ENCODE measurements around the gene PPIB. TPM values are rescaled to one million over a fixed set of nuclear protein-coding genes. Genes with fewer than 3 reads are reported as not detected.

The PPIB gene
- total RNA-seq, result 380 TPM

- peak; percentile 98 for DNase-seq (ENCODE audit: low spot score)
These were observed at the start of gene PPIB for GRCh38 chr15:64162869-64163658. Gene PPIB, minus strand, starts transcription at chr15:64163022. Its CDS starts 36 bp downstream, at chr15:64162986.

DNA sequence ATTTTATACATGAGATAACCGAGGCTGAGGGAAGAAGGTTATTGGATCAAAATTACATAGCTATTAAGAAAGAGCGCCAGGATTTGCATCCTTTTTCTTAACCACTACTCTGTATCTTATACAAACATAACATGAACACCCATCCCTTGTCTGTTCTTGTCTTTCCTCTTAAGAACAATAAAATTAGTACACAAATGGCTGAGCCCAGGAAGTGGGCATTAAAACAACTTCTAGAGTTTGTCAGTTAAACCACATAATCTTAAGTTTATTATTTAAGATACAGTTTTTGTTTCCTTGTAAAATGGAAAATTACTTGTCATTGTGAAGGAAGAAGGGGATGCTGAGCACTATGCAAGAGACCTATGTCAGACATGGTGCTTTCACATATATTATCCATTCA lies 48.9 kb upstream of the PPIB start:
- no peak for DNase-seq (ENCODE audit: low spot score)

DNA sequence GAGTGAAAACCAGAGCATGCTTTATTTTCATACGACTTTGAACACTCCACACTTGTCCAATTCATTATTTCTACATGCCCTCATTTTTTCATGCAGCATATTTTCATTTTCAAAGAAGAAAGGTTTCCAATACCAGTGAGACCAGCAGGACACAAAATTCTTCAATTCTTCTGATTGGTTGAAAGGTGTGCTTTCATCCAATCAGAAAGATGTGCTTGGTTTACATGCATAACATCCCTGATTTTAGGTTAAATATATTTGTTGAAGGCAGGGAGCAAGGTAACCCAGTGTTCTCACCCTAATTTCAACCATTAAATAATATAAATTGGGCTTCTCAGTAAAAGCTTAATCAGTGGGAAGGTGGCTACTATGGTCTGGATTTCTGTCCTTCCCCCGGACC lies 47.5 kb upstream of the PPIB start:
- no peak for DNase-seq (ENCODE audit: low spot score)

GRCh38 chr15:64209680-64210334 lies 47.0 kb upstream of the PPIB start:
- no peak for DNase-seq (ENCODE audit: low spot score)

DNA sequence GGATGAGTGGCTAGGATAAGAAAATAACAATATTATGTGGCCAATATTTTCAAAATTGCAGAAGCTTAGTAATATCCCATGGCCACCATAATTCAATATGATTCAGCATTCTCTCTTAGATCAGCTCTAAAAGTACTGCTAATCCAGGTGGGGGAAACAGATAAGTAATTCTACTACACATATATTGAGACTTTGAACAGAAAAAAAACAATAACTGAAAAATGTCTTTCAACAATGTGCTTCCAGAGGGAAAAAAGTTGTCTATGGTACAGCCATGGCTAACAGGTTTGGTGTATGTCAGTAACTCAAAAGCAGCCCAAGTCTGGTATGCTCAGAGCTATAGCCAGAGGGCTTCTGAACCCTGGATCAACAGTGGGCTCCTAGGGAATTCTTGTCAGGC lies 42.4 kb upstream of the PPIB start:
- no peak for DNase-seq (ENCODE audit: low spot score)

DNA sequence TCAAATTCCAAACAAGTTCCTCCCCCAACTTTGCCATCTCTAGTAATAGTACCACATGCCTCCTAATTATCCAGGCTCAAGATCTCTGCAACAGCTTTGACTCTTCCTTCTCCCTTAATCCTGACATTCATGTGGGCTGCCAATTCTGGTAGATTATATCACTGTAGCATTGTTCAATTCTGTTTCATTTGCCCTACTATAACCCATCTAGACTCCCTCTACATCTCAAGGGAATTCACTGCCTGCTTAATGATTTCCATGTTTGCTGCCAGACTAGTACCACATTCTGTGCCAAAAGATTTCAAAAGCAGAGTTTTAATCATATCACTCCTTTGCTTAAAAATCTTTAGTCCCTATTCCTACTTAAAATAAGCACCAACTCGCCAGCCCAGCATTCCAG lies 34.6 kb upstream of the PPIB start:
- DNase-seq (ENCODE audit: low spot score), result no peak

DNA sequence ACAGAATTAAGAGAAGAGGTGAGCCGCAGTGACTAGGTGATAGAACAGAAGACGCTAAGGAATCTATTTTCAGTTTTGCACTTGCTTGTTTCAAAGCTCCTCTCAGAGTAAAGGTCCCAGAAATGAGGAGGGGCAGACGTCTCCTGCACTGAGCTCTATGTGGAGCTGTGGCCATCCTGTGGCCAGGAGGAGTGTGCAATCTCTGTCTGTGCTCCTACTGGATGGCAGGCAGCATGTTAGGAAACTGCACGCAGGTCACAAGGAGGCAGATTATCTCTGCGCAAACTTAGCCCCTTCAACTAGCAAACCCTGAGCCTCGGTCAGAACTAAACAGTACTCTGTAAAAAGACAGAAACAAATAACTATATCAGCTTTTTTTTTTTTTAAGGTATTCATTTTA lies 31.1 kb upstream of the PPIB start:
- no peak for DNase-seq (ENCODE audit: low spot score)

DNA sequence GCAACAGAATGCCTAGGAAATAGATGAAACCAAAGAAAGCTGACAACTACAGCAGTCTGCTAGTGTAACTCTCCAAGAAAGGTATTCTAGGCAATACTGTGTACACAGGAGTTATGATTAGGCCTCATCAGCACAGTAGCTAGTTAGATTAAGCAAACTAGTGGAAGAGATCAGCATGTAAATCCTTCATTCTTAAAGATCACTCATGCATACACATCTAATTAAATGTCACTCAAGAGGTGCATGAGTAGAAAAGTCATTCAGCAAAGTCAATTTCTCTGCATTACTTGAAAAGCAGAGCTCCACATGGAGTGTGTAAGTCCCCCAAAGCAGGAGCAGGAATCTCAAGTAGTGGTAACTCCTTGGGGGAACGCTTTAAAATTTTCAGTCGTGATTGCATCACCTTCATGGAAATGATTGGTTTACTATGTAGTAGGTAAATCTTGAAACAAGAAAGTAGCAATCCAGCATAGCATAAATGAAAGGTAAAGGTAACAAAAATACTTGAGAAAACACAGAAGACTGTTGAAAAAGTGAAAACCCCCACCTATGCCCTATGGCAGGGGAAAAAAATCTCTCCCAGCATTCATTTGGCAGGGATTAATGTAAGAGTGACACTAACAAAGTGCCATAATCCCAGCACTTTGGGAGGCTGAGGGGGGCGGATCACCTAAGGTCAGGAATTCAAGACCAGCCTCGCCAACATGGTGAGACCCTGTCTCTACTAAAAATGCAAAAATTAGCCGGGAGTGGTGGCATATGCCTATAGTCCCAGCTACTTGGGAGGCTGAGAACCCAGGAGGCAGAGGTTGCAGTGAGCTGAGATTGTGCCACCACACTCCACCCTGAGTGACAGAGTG lies 29.4 kb upstream of the PPIB start:
- peak; percentile 12 for DNase-seq (ENCODE audit: low spot score)

- peak; percentile 9 for DNase-seq (ENCODE audit: low spot score)
These were observed 24.8 kb upstream of the PPIB start for GRCh38 chr15:64187396-64188191.

- DNase-seq (ENCODE audit: low spot score), result peak; percentile 5
These were observed 22.5 kb upstream of the PPIB start for GRCh38 chr15:64185146-64185911.

DNA sequence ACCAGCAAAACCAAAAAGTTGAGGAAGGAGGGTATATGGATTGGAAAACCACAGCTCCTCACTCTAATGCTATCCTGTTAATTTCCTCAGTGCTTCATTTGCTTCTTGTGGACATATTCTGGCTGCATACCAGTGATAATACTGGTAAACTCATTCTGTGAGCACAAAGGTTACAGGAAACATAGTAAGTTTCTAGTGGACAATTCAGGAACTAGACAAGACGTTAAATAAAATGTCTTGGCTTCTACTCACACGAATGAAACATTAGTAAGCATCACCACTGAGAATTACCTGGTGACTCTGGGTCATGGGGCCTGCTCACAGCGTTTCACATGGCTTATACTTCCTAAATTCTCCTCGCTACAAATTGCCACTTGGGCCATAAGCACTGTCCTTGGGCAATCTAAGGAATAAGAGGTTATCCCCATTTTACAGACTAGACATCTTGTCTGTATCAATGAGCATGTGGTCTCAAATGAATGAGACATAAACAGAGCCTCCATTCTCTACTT lies 20.1 kb upstream of the PPIB start:
- no peak for DNase-seq (ENCODE audit: low spot score)

GRCh38 chr15:64180235-64180824 lies 17.5 kb upstream of the PPIB start:
- DNase-seq (ENCODE audit: low spot score), result peak; percentile 17

DNA sequence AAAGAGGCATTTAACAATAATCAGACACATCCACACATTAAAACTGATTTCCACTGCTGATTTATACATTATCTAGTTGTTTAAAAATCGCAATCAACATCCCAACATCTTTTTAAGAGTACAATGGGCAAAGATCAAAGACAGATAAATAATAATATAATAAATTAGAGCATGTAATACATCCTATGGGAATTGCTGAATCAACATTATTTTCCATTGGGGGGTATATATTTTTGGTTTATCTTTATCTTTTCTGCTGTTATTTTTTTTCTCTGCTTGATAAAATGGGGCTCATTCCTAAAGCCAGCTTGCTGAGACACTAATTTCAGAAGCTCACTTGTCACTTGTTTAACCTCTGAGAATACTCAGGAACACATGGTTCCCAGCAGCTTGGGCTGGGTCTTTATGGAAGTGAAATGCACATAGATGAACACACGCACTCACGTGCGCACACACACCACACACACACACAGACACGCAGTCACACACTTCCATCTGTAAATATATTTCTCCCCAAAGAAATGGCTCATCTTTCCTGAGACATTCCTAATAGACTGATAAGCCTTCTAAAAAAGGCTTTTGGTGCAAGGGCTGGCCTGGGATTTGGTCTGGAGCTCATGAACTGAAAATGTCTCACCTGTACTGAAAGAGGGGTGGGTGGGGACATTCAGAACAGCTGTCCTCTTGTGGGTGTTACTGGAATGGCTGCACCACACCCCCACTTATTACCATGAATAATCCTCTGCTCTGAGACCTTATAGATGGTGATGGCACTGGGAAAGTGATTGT lies 3.5 kb upstream of the PPIB start:
- DNase-seq (ENCODE audit: low spot score), result no peak

GRCh38 chr15:64164436-64164835 lies 1.6 kb upstream of the PPIB start:
- no peak for DNase-seq (ENCODE audit: low spot score)

DNA sequence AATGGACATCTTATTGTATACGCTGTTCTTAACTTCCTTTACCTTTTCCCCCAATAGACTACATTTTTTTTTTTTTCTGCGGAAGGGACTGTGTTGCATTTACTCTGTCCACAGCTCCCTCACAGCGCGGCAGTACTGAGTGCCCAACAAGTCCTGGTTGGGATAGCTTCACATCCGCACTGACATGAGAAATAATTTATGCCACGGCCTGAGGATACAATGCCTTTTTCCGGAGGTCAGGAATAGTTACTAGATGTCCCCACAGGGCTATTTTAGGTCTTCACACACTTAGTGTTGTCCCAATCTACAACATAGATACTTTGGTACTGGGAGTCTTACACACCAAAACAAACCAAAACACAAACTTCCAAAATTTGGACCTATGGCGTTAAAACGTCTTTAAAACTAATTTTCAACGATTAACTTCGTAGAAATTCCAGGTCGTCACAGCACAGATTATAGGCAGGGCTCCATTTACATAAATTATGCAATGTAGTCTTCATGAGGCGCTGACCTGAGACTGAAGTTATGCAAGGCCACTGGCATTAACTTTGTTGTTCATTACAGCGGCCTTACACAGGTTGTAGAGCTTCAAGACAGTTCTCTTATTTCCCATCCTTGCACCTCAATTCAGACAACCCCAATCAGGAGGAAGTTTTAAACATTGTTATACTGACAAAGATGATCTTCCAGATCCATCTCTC lies 989 bp upstream of the PPIB start:
- no peak for DNase-seq (ENCODE audit: low spot score)

DNA sequence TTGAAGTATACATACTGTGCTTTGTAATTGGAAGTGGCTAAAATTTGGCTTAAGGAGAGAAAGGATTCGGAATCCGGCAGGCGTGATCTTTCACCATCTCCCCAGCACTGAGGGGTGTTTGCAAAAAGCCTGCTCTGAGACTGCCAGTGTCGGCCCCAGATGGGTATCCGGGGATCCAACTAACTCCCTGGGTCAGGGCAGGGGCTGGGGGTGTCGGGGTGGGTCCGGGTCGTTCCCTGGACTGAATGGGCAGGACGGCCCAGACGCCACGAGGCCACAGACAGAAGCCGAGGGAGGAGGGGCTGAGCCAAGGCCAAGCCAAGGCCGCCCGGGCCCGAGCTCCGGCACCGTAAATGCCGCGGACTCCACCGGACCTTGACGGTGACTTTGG lies 349 bp downstream of the PPIB start:
- DNase-seq (ENCODE audit: low spot score), result no peak

DNA sequence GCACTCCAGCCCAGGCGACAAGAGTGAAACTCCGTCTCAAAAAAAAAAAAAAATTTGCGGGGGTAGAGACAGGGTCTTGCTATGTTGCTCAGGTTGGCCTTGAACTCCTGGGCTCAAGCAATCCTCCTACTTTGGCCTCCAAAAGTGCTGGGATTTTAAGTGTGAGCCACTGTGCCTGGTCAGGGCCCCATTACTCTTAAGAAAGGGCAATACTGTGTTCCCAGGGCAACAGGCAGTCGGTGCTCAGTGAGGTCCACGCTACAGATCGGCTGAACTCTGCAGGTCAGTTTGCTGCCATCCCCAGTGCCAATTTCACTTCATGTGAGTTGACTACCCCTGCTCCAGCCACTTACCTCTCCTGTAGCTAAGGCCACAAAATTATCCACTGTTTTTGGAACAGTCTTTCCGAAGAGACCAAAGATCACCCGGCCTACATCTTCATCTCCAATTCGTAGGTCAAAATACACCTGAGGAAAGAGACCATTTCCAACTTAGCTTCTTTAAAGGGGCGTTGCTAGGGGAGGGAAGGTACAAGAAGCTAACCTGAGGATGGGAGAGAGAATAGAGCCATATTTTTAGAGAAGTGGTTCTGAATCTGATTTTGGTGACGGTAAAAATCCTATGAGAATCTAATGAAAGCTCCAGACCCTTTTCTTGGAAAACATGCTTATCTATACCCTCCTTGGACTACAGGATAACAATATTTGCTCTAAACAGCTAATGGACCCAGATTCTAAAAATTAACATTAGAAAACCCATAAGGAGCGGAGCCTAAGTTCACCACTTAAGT lies 939 bp downstream of the PPIB start:
- no peak for DNase-seq (ENCODE audit: low spot score)
